SK-N-SH treated with all-trans-retinoic acid at 6 μM for 48 hours (cell line): ENCODE data around the gene KLHL40.

ENCODE experiments used
- ATAC-seq: fragments of 200-7000 bp; cut with Tn5 transposase; 3 replicates; pipeline ENCODE4 v1.9.1; 2020; ENCODE audit warnings: mild to moderate bottlenecking, moderate library complexity
- ARNTL ChIP-seq: fragments of 450-650 bp; formaldehyde crosslinking; IDR thresholded peaks from 2 replicates; pipeline ENCODE4 v1.5.0; 2020; ENCODE audit warnings: low read depth, mild to moderate bottlenecking, moderate library complexity, borderline replicate concordance
- BACH2 ChIP-seq: fragments of 250-450 bp; sonication (Bioruptor Pico); IDR thresholded peaks from 2 replicates; pipeline ENCODE4 v1.9.0; 2021; ENCODE audit warnings: mild to moderate bottlenecking, borderline replicate concordance
- CSDC2 ChIP-seq: fragments of 250-450 bp; sonication (Bioruptor Pico); IDR thresholded peaks from 2 replicates; pipeline ENCODE4 v1.5.0; 2020; ENCODE audit warnings: mild to moderate bottlenecking, moderate library complexity
- ESRRG ChIP-seq: fragments of 250-450 bp; sonication (Bioruptor Pico); IDR thresholded peaks from 2 replicates; pipeline ENCODE4 v1.6.1; 2021; ENCODE audit warnings: mild to moderate bottlenecking
- GLIS3 ChIP-seq: fragments of 250-450 bp; sonication (Bioruptor Pico); IDR thresholded peaks from 2 replicates; pipeline ENCODE4 v1.5.0; 2020; ENCODE audit warnings: mild to moderate bottlenecking, moderate library complexity
- ISL1 ChIP-seq: fragments of 250-450 bp; sonication (Bioruptor Pico); IDR thresholded peaks from 2 replicates; pipeline ENCODE4 v2.1.2; 2022; ENCODE audit warnings: mild to moderate bottlenecking, moderate library complexity
- OSR1 ChIP-seq: fragments of 250-450 bp; sonication (Bioruptor Pico); IDR thresholded peaks from 2 replicates; pipeline ENCODE4 v1.8.0; 2022; ENCODE audit warnings: moderate library complexity, mild to moderate bottlenecking, inconsistent platforms
- POU6F1 ChIP-seq: fragments of 250-450 bp; sonication (Bioruptor Pico); IDR thresholded peaks from 2 replicates; pipeline ENCODE4 v1.8.0; 2021; ENCODE audit warnings: low read depth, mild to moderate bottlenecking, moderate library complexity, borderline replicate concordance
- PPARA ChIP-seq: fragments of 250-450 bp; sonication (Bioruptor Pico); IDR thresholded peaks from 2 replicates; pipeline ENCODE4 v1.5.0; 2020; ENCODE audit warnings: mild to moderate bottlenecking, borderline replicate concordance
- RARB ChIP-seq: fragments of 250-450 bp; sonication (Bioruptor Pico); IDR thresholded peaks from 2 replicates; pipeline ENCODE4 v1.8.0; 2021; ENCODE audit warnings: mild to moderate bottlenecking, moderate library complexity
- TOX ChIP-seq: fragments of 250-450 bp; sonication (Bioruptor Pico); IDR thresholded peaks from 2 replicates; pipeline ENCODE4 v1.8.0; 2021; ENCODE audit warnings: mild to moderate bottlenecking, moderate library complexity, borderline replicate concordance
- TSHZ2 ChIP-seq: fragments of 250-450 bp; sonication (Bioruptor Pico); IDR thresholded peaks from 2 replicates; pipeline ENCODE4 v1.5.0; 2020; ENCODE audit warnings: mild to moderate bottlenecking, moderate library complexity
- ZC3H10 ChIP-seq: fragments of 250-450 bp; sonication (Bioruptor Pico); IDR thresholded peaks from 2 replicates; pipeline ENCODE4 v1.5.1; 2021; ENCODE audit warnings: mild to moderate bottlenecking, moderate library complexity
- ZFP3 ChIP-seq: fragments of 250-450 bp; sonication (Bioruptor Pico); IDR thresholded peaks from 2 replicates; pipeline ENCODE4 v1.5.0; 2020; ENCODE audit warnings: mild to moderate bottlenecking, moderate library complexity
- ZFP30 ChIP-seq: fragments of 450-650 bp; formaldehyde crosslinking; IDR thresholded peaks from 2 replicates; pipeline ENCODE4 v1.5.0; 2022; ENCODE audit warnings: mild to moderate bottlenecking, moderate library complexity
- ZNF565 ChIP-seq: fragments of 450-650 bp; formaldehyde crosslinking; conservative IDR thresholded peaks from 2 replicates; pipeline ENCODE4 v1.5.0; 2020; ENCODE audit warnings: low read depth, mild to moderate bottlenecking, moderate library complexity
- ZNF70 ChIP-seq: fragments of 450-650 bp; formaldehyde crosslinking; IDR thresholded peaks from 2 replicates; pipeline ENCODE4 v1.5.0; 2020; ENCODE audit warnings: mild to moderate bottlenecking, moderate library complexity
- ZNF8 ChIP-seq: fragments of 450-650 bp; formaldehyde crosslinking; IDR thresholded peaks from 2 replicates; pipeline ENCODE4 v1.5.0; 2020; ENCODE audit warnings: mild to moderate bottlenecking, moderate library complexity
- TF ChIP-seq, protein P1 (sequence below): fragments of 250-450 bp; sonication (Bioruptor Pico); IDR thresholded peaks from 2 replicates; pipeline ENCODE4 v1.5.1; 2020; ENCODE audit warnings: low read depth, mild to moderate bottlenecking, moderate library complexity

The KLHL40 gene

DNA sequence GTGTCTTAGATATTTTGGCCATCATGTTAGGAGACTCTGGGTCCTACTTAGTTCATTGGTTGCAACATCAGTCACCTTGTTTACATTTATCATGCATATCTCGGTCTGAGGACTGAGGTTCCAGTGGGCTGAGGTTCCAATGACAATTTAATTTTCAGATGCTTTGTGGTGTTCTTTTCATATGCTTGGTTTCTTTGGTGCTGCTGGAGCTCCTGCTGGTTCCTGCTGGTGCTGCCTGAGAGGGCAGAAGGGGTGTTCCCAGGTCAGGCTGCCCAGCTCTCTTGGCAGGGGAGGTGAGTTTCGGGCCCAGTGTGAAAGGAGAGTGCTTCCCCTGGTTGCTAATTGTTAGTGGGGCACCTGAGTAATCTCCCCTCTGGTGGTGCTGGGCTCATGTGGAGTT lies 6.9 kb upstream of the KLHL40 start:
- TF ChIP-seq ESRRG (CRISPR knock-in tag) (no peak), PPARA (CRISPR knock-in tag) (no peak), ARNTL (CRISPR knock-in tag) (no peak), ZFP30 (CRISPR knock-in tag) (no peak), POU6F1 (CRISPR knock-in tag) (no peak), ISL1 (CRISPR knock-in tag) (no peak), ZNF8 (CRISPR knock-in tag) (no peak), TSHZ2 (CRISPR knock-in tag) (no peak), OSR1 (no peak), ZFP3 (no peak), ZNF565 (CRISPR knock-in tag) (no peak), TOX (no peak)
- TF ChIP-seq, protein P1, sequence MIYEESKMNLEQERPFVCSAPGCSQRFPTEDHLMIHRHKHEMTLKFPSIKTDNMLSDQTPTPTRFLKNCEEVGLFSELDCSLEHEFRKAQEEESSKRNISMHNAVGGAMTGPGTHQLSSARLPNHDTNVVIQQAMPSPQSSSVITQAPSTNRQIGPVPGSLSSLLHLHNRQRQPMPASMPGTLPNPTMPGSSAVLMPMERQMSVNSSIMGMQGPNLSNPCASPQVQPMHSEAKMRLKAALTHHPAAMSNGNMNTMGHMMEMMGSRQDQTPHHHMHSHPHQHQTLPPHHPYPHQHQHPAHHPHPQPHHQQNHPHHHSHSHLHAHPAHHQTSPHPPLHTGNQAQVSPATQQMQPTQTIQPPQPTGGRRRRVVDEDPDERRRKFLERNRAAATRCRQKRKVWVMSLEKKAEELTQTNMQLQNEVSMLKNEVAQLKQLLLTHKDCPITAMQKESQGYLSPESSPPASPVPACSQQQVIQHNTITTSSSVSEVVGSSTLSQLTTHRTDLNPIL (CRISPR knock-in tag), result no peak
- TF ChIP-seq, all 23 proteins: peak for 0
- no peak for ATAC-seq

- ATAC-seq, result no peak
These were observed 5.1 kb upstream of the KLHL40 start for GRCh38 chr3:42680271-42680670.

More at GRCh38 chr3:42680271-42680670, 5.1 kb upstream of the KLHL40 start:
- TF ChIP-seq GLIS3 (CRISPR knock-in tag) (no peak), ZC3H10 (no peak), TSHZ2 (CRISPR knock-in tag) (no peak), ZNF70 (no peak), ESRRG (CRISPR knock-in tag) (no peak), ZFP3 (no peak), ARNTL (CRISPR knock-in tag) (no peak), PPARA (CRISPR knock-in tag) (no peak), POU6F1 (CRISPR knock-in tag) (no peak), ZNF8 (CRISPR knock-in tag) (no peak), BACH2 (no peak), RARB (CRISPR knock-in tag) (no peak), CSDC2 (no peak)
- TF ChIP-seq, protein P1 (CRISPR knock-in tag), result no peak
